DLD1 (cell line): ENCODE measurements around the gene FAM177B.

Source experiments
- in situ Hi-C: cut with HindIII; loops from 2 replicates; pipeline ENCODE4 v1.10.0; 2017; ENCODE audit warnings: low sequenced_read_pairs

Gene FAM177B

DNA sequence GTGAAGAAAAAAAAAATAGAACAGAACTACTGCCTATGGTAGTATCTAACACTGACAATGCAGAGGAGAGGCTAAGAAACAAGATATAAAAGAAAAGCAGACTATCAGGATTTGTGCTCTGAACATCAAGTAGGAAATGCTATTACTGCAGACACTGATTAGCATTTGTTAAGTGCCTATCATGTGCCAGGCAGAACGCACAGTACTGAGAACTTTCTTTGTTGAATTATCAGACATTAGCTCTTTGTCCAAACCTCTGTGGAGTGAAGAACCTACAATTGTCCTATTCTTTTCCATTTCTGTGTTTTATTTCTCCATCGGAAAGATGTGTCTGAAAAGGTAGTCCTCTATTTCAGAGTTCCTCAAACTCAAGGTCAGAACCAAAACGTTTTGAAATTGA, 47.4 kb downstream of the FAM177B start:
- in situ Hi-C loops: loop anchor here (25.0 kb wide), 1 partner anchor 303 kb away; no protein-coding TSS in a partner anchor

DNA sequence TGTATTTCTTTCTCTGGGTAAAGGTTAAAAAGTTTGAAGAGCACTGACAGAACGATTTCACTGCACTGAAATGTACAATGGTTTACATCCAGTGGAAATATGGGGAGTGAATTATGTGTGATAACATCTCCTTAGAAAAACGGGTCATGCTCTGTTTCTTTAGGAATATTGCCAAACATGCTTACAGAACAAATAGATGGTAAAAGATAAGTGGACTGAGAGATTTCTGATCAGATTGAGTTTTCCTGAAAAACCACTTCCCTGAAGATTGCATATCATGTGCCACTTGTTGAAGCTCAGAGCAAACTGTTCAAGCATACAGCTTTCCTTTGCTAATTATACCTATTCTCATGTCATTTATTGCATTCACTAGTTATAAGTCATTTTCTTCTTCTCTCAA, 47.9 kb downstream of the FAM177B start:
- in situ Hi-C loops: loop anchor here (25.0 kb wide), 1 partner anchor 302 kb away; no protein-coding TSS in a partner anchor

GRCh38 chr1:222785529-222785928, 48.5 kb downstream of the FAM177B start:
- in situ Hi-C loops: loop anchor here (25.0 kb wide), 1 partner anchor 302 kb away; no protein-coding TSS in a partner anchor

DNA sequence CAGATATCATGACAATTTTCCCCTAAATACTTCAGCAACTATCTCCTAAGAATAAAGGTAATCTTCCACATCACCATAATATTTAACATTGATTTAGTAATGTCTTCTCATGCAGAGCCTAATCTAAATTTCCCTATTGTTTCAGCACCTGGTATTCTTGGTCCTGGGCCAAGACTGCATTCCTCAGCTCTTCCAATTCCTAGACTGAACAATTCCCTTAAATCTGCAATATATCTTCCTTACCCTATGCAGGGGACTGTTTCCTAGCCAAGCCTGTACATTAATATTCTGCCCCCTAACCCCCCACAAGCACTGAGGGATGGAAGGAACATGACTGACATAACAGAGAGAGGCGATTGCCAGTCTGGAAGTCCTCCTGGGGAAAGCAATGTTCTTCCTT, 49.1 kb downstream of the FAM177B start:
- in situ Hi-C loops: loop anchor here (25.0 kb wide), 1 partner anchor 301 kb away; no protein-coding TSS in a partner anchor

- in situ Hi-C loops: loop anchor here (25.0 kb wide), 1 partner anchor 300 kb away; no protein-coding TSS in a partner anchor
Measured at GRCh38 chr1:222787729-222788128, 50.7 kb downstream of the FAM177B start.

DNA sequence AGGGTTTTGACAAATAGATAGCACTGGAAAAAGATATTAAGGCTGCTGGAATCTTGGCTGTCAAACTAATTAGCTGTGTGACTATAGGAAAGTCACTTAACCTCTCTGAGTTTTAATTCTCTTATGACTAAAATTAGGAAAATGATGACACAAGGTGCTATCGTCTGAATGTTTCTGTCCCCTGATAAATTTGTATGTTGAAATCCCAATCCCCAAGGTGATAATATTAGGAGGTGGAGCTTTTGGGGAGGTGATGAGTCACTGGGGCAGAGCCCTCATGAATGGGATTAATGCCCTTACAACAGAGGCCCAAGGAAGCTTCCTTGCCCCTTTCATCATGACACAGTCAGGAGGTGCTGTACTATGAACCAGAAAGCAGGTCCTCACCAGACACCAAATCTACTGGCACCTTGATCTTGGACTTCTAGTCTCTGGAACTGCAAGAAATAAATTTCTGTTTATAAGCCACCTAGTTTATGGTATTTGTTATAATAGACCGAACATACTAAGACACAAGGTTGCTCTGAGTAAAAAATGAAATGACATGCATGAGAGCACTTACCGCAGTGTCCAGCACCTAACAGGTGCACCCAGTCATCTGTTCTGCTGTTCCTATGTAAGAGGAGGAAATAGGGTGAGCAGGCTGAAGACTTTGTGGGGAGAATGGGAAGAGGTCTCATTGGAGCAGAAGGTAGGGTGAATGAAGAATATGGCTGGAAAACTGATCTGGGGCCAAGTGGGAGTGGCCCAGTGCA, 51.6 kb downstream of the FAM177B start:
- in situ Hi-C loops: loop anchor here (25.0 kb wide), 1 partner anchor 299 kb away; no protein-coding TSS in a partner anchor

- in situ Hi-C loops: loop anchor here (25.0 kb wide), 1 partner anchor 297 kb away; no protein-coding TSS in a partner anchor
Measured at GRCh38 chr1:222790115-222790514, 53.1 kb downstream of the FAM177B start.

DNA sequence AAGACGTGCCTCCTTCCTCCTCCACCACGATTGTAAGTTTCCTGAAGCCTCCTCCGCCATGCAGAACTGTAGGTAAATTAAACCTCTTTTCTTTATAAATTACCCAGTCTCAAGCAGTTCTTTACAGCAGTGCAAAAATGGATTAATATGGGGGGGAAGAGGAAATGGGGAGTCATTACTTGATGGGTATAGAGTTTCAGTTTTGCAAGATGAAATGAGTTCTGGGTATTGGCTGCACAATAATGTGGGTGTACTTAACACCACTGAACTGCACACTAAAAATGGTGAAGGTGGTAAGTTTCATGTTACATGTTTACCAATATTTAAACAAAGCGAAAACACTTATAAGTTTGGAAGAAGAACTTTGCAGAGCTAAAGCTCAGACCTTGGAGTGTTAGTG, 53.5 kb downstream of the FAM177B start:
- in situ Hi-C loops: loop anchor here (25.0 kb wide), 1 partner anchor 297 kb away; no protein-coding TSS in a partner anchor

DNA sequence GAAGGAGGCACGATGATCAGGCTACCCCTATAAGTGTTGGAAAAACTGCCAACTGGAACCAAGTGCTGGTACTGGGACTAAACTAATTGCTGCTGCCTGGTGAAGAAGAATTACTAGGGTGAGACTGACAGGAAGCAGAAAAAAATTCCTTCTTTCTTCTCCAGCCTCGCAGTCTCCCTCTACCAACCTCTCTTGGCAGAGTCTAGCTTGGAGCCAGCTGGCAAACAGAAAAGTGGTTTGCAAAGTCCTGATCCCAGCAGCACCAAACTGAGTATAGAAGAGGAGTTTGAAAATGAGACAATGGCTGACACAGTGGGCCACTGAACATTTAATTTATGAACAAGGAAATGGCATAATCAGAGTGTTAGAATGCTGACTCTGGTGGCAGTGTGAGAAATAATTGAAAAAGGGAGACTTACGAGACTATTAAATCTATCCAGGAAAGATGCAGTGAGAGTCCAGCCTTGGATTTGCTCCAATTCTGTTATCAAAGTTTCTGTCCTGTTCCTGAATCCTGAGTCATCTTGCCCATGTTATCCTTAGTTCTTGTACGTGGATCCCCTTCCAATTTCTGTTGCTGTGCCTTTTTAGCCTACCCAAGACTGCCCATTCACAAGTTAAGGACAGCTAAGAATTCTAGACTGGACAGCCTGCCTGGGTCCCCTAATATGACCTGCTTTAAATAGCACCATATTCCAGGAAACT, 54.2 kb downstream of the FAM177B start:
- in situ Hi-C loops: loop anchor here (25.0 kb wide), 1 partner anchor 296 kb away; no protein-coding TSS in a partner anchor

DNA sequence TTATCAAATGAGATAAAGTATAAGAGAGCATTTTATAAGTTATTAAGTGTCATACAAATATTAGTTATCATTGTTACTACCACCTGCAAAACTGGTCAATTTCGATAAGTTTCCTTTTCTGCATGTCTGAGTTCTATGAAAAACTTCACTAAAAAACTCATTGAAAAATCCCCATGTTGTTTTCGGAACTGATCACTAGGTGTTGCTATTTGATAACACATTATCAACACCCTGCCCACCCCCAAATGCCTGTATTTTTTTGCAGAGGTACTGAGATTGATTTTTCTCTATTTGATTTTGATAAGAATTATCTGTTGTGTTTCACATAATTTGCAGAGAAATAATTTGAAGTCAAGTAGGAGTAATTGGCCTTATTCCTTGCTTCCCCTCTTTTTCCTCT, 55.7 kb downstream of the FAM177B start:
- in situ Hi-C loops: loop anchor here (25.0 kb wide), 1 partner anchor 295 kb away; no protein-coding TSS in a partner anchor

DNA sequence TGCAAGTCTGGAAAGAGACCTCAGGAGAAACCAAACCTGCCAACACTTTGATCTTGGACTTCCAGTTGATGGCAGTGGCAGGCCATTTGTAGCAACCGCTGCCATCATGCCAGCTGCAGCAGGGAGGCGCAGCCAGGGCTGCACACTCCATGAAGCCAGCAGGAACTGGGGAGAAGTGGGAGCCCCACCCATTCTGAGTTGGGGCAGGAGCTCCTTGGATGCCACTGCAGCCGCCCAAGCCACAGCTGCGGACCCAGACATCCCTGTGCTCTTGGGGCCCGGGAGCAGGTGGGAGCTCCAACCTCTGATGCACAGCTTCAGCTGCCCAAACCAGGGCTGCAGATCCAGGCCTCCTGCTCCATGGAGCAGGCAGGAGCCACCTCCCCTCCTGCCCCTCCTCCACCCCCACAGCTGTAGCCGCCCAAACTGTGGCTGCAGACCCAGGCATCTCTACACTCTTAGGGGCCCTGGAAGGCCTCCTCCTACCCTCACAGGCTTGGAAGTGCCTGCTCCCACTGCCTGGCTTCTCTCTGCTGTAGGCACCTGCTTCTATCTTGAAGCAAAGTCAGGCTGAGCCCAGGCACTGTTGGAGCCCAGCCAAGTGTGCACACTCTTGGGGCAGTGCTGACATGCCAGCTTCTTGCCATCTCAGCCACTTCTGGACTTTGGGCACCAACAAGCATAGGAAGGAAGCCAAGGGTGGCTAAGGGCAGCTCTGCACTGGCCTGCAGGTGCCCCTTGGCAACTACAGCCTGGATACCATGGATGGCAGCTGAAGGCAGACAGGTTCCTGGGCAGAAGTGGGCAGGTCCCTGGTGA, 57.9 kb downstream of the FAM177B start:
- in situ Hi-C loops: loop anchor here (25.0 kb wide), 1 partner anchor 292 kb away; no protein-coding TSS in a partner anchor

- in situ Hi-C loops: loop anchor here (25.0 kb wide), 1 partner anchor 289 kb away; no protein-coding TSS in a partner anchor
Measured at GRCh38 chr1:222798116-222798515, 61.1 kb downstream of the FAM177B start.

GRCh38 chr1:222798975-222799374, 62.0 kb downstream of the FAM177B start:
- in situ Hi-C loops: loop anchor here (25.0 kb wide), 1 partner anchor 288 kb away; no protein-coding TSS in a partner anchor
